ENCODE measurements around the gene NLRC4. TPM values are rescaled to one million over a fixed set of nuclear protein-coding genes. Genes with fewer than 3 reads are reported as not detected.

NLRC4 gene
- polyA plus RNA-seq, 1 donor from 2014 or later, result not detected

GRCh38 chr2:32222966-32223365, 41.7 kb downstream of the NLRC4 start:
- H3K4me2 ChIP-seq (ENCODE audit: low read length), result no peak overlapping the region
- no peaks in the 10 kb centered on the region for H4K20me1 ChIP-seq (ENCODE audit: insufficient read depth)
- TF ChIP-seq TAF1 (IDR thresholded peaks at IDR 0.05; ENCODE audit: low read depth) (no peak), EZH2 (IDR thresholded peaks at IDR 0.05; ENCODE audit: borderline replicate concordance, insufficient read depth, low read length, poor library complexity, severe bottlenecking) (no peak), CTCF (IDR thresholded peaks at IDR 0.05; ENCODE audit: poor library complexity, severe bottlenecking) (no peak), EP300 (conservative IDR thresholded peaks at IDR 0.05; ENCODE audit: poor library complexity, severe bottlenecking) (no peak), SMC3 (conservative IDR thresholded peaks at IDR 0.05; ENCODE audit: poor library complexity) (no peak)
- no peaks in the 10 kb centered on the region for H3F3A ChIP-seq (ENCODE audit: insufficient read depth, low read length, poor library complexity, severe bottlenecking)
- H3K9me2 ChIP-seq (ENCODE audit: insufficient read depth, low read length), result no peaks in the 10 kb centered on the region
- H3K27me3 ChIP-seq (ENCODE audit: insufficient read depth, low read depth, low read length), result no peaks in the 10 kb centered on the region
- H3K27ac ChIP-seq (ENCODE audit: low read length), result no peak overlapping the region
- H3K79me2 ChIP-seq (replicated peaks; ENCODE audit: insufficient read depth, low read length), result no peaks in the 10 kb centered on the region
- H2AFZ ChIP-seq (ENCODE audit: low read depth, low read length), result no peak overlapping the region
- H3K9me3 ChIP-seq (ENCODE audit: low read length), result no peaks in the 10 kb centered on the region
- no peak overlapping the region for H3K4me3 ChIP-seq (ENCODE audit: low read length)
- no peak overlapping the region for H3K9ac ChIP-seq (ENCODE audit: low read length)
- no peaks in the 10 kb centered on the region for H3K36me3 ChIP-seq (ENCODE audit: insufficient read depth, low read length)

- H3K4me2 ChIP-seq (ENCODE audit: low read length), result no peak overlapping the region
- H4K20me1 ChIP-seq (ENCODE audit: insufficient read depth), result no peaks in the 10 kb centered on the region
Measured at GRCh38 chr2:32220445-32220844, 44.2 kb downstream of the NLRC4 start.

More at GRCh38 chr2:32220445-32220844, 44.2 kb downstream of the NLRC4 start:
- Histone ChIP-seq H2AFZ (ENCODE audit: low read depth, low read length) (no peak overlapping the region), H3K36me3 (ENCODE audit: insufficient read depth, low read length) (no peaks in the 10 kb centered on the region), H3K79me2 (replicated peaks; ENCODE audit: insufficient read depth, low read length) (no peaks in the 10 kb centered on the region), H3F3A (ENCODE audit: insufficient read depth, low read length, poor library complexity, severe bottlenecking) (no peaks in the 10 kb centered on the region), H3K9ac (ENCODE audit: low read length) (no peak overlapping the region), H3K9me2 (ENCODE audit: insufficient read depth, low read length) (no peaks in the 10 kb centered on the region), H3K27me3 (ENCODE audit: insufficient read depth, low read depth, low read length) (no peaks in the 10 kb centered on the region), H3K27ac (ENCODE audit: low read length) (no peak overlapping the region), H3K9me3 (ENCODE audit: low read length) (no peaks in the 10 kb centered on the region), H3K4me3 (ENCODE audit: low read length) (no peak overlapping the region)
- TF ChIP-seq EP300 (conservative IDR thresholded peaks at IDR 0.05; ENCODE audit: poor library complexity, severe bottlenecking) (no peak), CTCF (IDR thresholded peaks at IDR 0.05; ENCODE audit: poor library complexity, severe bottlenecking) (no peak), POLR2AphosphoS5 (IDR thresholded peaks at IDR 0.05) (no peak), SMC3 (conservative IDR thresholded peaks at IDR 0.05; ENCODE audit: poor library complexity) (no peak), MXI1 (conservative IDR thresholded peaks at IDR 0.05; ENCODE audit: poor library complexity, severe bottlenecking) (no peak), TAF1 (IDR thresholded peaks at IDR 0.05; ENCODE audit: low read depth) (no peak), RAD21 (conservative IDR thresholded peaks at IDR 0.05) (no peak), REST (IDR thresholded peaks at IDR 0.05; ENCODE audit: borderline replicate concordance) (no peak), EZH2 (IDR thresholded peaks at IDR 0.05; ENCODE audit: borderline replicate concordance, insufficient read depth, low read length, poor library complexity, severe bottlenecking) (no peak)

Measured in neural cell (in vitro differentiated cells).